ENCODE results near the gene FBXL17. TPM values are rescaled to one million over a fixed set of nuclear protein-coding genes. Genes with fewer than 3 reads are reported as not detected.
"Not testable (repeated sequence)": the region's sequence is repeated elsewhere in the genome, so short reads cannot be mapped to it uniquely, and the experiment has no call there.

Gene FBXL17
- total and polyA plus RNA-seq, 2 of the 4 experiments (the other 2 are of a cell fraction) = 3.9 to 8.1 TPM

GRCh38 chr5:108276187-108277050, 105.5 kb downstream of the FBXL17 start:
- dilution Hi-C loops (cut with HindIII; ENCODE audit: low sequenced_read_pairs, unreplicated experiment) = no loop called here
- CTCF ChIA-PET = no interaction called here
- WGBS, 2 experiments (ENCODE audit: extremely low coverage in 2 of 2, insufficient read length in 1 of 2) = no CpG with 5 or more reads among the region's 1 CpG

GRCh38 chr5:108274080-108274479, 107.8 kb downstream of the FBXL17 start:
- POLR2A ChIA-PET (ENCODE audit: unreplicated experiment); H3K27me3 ChIP-seq (ENCODE audit: control insufficient read depth, insufficient read depth, low read length); H3K9me1 ChIP-seq (ENCODE audit: insufficient read depth, low read length); H3K18ac ChIP-seq (ENCODE audit: low read depth, low read length); H3K9me3 ChIP-seq (ENCODE audit: control insufficient read depth, insufficient read depth, low read length); DNase-seq; H3K56ac ChIP-seq (ENCODE audit: extremely low read depth, insufficient read depth, low read length); dilution Hi-C loops (cut with HindIII; ENCODE audit: low sequenced_read_pairs, unreplicated experiment); H2BK5ac ChIP-seq (ENCODE audit: low read depth, low read length, poor library complexity, severe bottlenecking); BruUV-seq (replicated peaks); H3K4me3 ChIP-seq (ENCODE audit: insufficient read depth, low read depth, low read length); intact Hi-C loops (cut with micrococcal nuclease); H4K8ac ChIP-seq (ENCODE audit: low read depth in 2 of 2, low read length in 2 of 2); H2BK120ac ChIP-seq (ENCODE audit: low read depth, low read length); H3K14ac ChIP-seq (replicated peaks; ENCODE audit: low read depth, low read length); in situ Hi-C loops (cut with MboI; ENCODE audit: low sequenced_read_pairs); H4K91ac ChIP-seq (ENCODE audit: insufficient read depth, low read depth, low read length); H3K4ac ChIP-seq (ENCODE audit: low read depth, low read length); H3K4me2 ChIP-seq (ENCODE audit: low read depth, low read length); H3K79me1 ChIP-seq (ENCODE audit: low read depth in 1 of 2, low read length in 2 of 2); H2BK15ac ChIP-seq (ENCODE audit: low read depth, low read length); H3K4me1 ChIP-seq (ENCODE audit: control insufficient read depth, insufficient read depth, low read length); H3K36me3 ChIP-seq (ENCODE audit: control insufficient read depth, insufficient read depth, low read length); CTCF ChIA-PET; H4K5ac ChIP-seq (ENCODE audit: low read depth, low read length); ATAC-seq (ENCODE audit: low read depth); H4K20me1 ChIP-seq (ENCODE audit: insufficient read depth, low read length); H2AK5ac ChIP-seq (ENCODE audit: low read depth, low read length); H2AK9ac ChIP-seq (replicated peaks; ENCODE audit: low read depth, low read length, poor library complexity); H3K9ac ChIP-seq (ENCODE audit: low read depth, low read length); H2BK20ac ChIP-seq (ENCODE audit: low read depth, low read length); H2AFZ ChIP-seq (replicated peaks; ENCODE audit: low read length, poor library complexity); H3K27ac ChIP-seq (ENCODE audit: insufficient read depth, low read length); H3K23ac ChIP-seq (ENCODE audit: low read depth, low read length): not testable (repeated sequence)
- 93% methylated on average over 3 of the region's 10 CpGs; no CpG with 5 or more reads in 1 of the 2 experiments for WGBS, 2 experiments (ENCODE audit: extremely low coverage in 2 of 2, insufficient read length in 1 of 2)

More at GRCh38 chr5:108276187-108277050, 105.5 kb downstream of the FBXL17 start:
- intact Hi-C loops (cut with micrococcal nuclease) = no loop called here
- H3K4me3 ChIP-seq (ENCODE audit: insufficient read depth, low read depth, low read length) = no peak overlapping the region
- H3K23ac ChIP-seq (ENCODE audit: low read depth, low read length) = no peak overlapping the region
- H4K91ac ChIP-seq (ENCODE audit: insufficient read depth, low read depth, low read length) = no peak overlapping the region
- H3K4me1 ChIP-seq (ENCODE audit: control insufficient read depth, insufficient read depth, low read length) = 0 out of 2 replicates have a peak, but pooled peaks cover 2% of the 10 kb centered on the region
- H2AK9ac ChIP-seq (replicated peaks; ENCODE audit: low read depth, low read length, poor library complexity) = no peak overlapping the region
- TF ChIP-seq MXI1 (IDR thresholded peaks at IDR 0.05; ENCODE audit: borderline replicate concordance, low read depth, low read length) (no peak), RCOR1 (IDR thresholded peaks at IDR 0.05; ENCODE audit: insufficient replicate concordance, low read length) (no peak), MAZ (IDR thresholded peaks at IDR 0.05; ENCODE audit: borderline replicate concordance, low read depth, low read length) (no peak)
- POLR2A ChIA-PET (ENCODE audit: unreplicated experiment) = no interaction called here
- H2AK5ac ChIP-seq (ENCODE audit: low read depth, low read length) = no peak overlapping the region
- H3K14ac ChIP-seq (replicated peaks; ENCODE audit: low read depth, low read length) = no peak overlapping the region
- no peaks in the 10 kb centered on the region for H3K9me1 ChIP-seq (ENCODE audit: insufficient read depth, low read length)
- H2BK15ac ChIP-seq (ENCODE audit: low read depth, low read length) = no peak overlapping the region
- H4K8ac ChIP-seq (ENCODE audit: low read depth in 2 of 2, low read length in 2 of 2) = no peak overlapping the region
- no peak for ATAC-seq (ENCODE audit: low read depth)
- no peak overlapping the region for H2BK20ac ChIP-seq (ENCODE audit: low read depth, low read length)
- no peak overlapping the region for H3K18ac ChIP-seq (ENCODE audit: low read depth, low read length)
- H3K27ac ChIP-seq (ENCODE audit: insufficient read depth, low read length) = no peak overlapping the region
- in situ Hi-C loops (cut with MboI; ENCODE audit: low sequenced_read_pairs) = no loop called here
- no peaks in the 10 kb centered on the region for H3K36me3 ChIP-seq (ENCODE audit: control insufficient read depth, insufficient read depth, low read length)
- no peaks in the 10 kb centered on the region for H3K27me3 ChIP-seq (ENCODE audit: control insufficient read depth, insufficient read depth, low read length)
- no peak overlapping the region for H3K4me2 ChIP-seq (ENCODE audit: low read depth, low read length)
- H3K9ac ChIP-seq (ENCODE audit: low read depth, low read length) = no peak overlapping the region
- no peak for DNase-seq
- no TSS peak for BruUV-seq (replicated peaks)
- H3K4ac ChIP-seq (ENCODE audit: low read depth, low read length) = no peak overlapping the region
- H3K56ac ChIP-seq (ENCODE audit: extremely low read depth, insufficient read depth, low read length) = no peak overlapping the region
- H2AFZ ChIP-seq (replicated peaks; ENCODE audit: low read length, poor library complexity) = no peak overlapping the region
- H4K5ac ChIP-seq (ENCODE audit: low read depth, low read length) = no peak overlapping the region
- no peaks in the 10 kb centered on the region for H3K9me3 ChIP-seq (ENCODE audit: control insufficient read depth, insufficient read depth, low read length)
- H4K20me1 ChIP-seq (ENCODE audit: insufficient read depth, low read length) = no peaks in the 10 kb centered on the region
- H3K79me1 ChIP-seq (ENCODE audit: low read depth in 1 of 2, low read length in 2 of 2) = peaks cover 7 to 8% of the 10 kb centered on the region in 2 experiments; a peak in 3 of 4 replicates
- no peak overlapping the region for H2BK5ac ChIP-seq (ENCODE audit: low read depth, low read length, poor library complexity, severe bottlenecking)
- no peak overlapping the region for H2BK120ac ChIP-seq (ENCODE audit: low read depth, low read length)

All from IMR-90 (cell line).